ENCODE data around the gene SLN.

SLN gene

DNA sequence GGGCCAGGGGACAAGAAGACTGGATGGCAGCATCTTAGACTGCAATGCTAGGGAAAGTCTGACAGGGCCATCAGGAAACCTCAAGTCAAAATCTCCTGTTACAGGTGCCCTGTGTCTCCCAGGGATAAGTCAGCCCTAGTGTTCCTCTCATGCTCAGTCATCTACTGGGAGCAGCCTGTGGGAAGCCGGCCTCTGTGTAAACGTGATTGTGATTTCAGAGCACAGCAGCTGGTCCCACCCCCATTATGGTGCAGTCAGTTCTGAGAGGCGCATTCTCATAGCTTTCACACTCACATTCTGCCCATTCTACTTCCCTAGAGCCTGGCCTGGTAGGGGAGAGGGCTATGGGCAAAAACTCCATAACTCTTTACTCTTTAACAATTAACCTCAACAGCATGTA lies 7.2 kb upstream of the SLN start:
- DNase-seq, result no peak

DNA sequence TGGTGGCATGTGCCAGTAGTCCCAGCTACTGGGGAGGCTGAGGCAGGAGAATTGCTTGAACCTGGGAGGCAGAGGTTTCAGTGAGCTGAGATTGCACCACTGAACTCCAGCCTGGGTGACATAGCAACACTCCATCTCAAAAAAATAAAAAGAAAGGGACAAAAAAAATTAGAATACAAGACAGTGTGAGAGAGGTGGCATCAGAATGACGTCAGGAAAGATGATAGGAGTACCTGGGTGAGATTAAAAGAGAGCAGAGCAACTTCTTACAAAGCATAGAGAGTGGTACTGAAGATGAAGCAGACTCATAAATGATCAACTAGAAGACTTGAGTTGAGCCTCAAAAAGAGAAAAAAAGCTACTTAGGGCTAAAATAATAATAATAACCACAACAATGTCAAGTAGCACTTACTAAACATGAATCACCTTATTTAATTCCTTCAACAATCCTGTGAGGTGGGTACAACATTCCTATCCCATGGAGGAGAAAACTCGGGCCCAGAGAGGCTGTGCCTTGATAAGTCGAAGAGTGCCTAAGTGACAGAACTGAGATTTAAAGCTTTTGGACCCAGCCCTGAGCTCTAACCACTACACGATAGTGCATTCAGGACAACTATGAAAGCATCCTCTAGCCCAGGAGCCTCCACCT lies 5.2 kb upstream of the SLN start:
- DNase-seq, result no peak

DNA sequence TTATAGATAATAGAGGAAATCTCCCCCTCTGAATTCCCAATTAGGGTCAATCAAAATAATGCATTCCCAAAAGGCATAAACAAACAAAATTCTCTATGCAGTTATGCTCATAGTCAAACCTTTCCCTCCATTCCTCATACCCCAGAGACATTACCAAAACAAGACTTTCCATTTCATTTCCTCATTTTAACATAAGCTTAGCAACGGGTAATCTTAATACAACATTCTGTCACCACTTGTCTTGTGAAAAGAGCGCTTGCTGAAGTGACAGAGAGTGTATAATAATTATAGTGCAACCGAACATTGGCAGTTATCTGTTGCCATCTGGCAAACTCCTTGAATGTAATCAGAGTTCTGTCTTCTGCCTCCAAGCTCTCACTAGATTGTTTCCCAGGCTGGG lies 1.2 kb upstream of the SLN start:
- DNase-seq, result no peak

DNA sequence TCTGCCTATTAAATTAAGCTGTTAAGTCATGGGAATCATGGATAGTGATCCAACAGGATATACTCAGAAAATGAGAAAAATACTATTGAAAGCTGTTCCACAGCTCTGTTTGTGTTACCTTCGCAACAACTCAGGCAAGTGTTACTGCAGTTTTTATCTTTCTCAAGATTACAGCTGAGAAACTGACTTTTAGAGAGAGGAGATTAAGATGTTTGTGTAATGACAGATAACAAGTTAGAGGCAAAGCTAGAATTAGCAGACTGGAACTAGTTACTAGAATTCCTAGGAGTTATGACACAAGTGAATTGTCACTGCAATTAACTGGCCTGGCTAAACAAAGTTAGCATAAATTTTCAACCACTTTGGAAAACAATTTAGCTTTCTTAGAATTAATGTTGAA lies 1.6 kb downstream of the SLN start:
- DNase-seq, result no peak

DNA sequence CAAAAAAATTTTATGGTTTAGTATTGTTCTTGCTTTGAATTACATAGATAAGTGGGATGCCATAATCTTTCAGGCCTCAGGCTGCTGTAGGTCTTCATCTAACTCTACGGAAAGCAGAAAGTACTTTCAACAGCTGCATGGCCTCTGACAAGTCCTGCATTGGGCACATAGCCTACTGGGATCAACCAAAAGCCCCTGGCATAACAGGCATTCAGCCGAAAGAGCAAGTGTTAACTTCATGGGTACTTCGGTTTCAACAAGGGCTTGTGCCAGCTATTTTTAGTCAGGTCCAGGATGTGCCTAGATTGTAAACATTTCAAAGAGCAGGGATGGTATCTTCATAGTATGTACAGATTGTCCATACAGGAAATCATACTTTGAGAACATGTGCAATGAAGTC lies 3.1 kb downstream of the SLN start:
- DNase-seq, result no peak

DNA sequence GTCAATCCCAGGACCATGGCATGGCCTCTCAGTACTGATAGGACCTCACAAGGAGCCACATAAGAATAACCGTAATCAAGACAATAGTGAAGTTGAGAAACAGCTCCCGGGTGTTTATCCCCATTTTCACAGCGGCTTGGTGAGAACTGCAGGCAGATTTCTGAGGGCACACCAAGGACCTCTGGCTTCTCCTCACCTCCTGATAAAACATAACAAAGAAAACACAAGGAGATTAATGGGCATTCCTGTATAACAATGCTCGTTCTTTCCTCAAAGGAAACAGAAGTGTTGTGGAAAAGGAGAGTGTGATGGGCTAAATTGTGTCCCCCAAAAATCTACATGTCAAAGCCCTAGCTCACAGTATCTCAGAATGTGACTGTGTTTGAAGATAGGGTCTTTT lies 4.0 kb downstream of the SLN start:
- DNase-seq, result no peak

DNA sequence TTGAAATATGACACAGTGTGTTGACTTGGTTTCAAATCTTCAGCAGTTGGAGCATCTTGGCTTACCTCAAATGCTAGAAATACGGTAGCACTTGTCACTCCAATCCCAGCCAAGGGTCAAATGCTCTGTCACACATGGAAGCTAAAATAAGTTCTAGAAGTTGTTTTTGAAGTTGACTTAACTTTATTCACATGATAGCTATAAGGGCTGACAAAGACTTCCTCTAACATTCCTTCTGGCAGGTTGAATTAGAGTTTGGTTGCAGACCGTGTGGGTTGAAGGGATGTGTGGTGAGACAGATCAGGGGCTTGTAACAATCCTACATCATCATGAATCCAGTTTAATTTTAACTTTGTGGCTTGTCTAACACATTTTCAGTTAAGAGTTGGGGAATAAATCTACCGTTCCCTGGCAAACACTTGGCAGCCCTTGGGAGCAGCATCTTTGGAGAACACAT lies 4.6 kb downstream of the SLN start:
- DNase-seq, result no peak

DNA sequence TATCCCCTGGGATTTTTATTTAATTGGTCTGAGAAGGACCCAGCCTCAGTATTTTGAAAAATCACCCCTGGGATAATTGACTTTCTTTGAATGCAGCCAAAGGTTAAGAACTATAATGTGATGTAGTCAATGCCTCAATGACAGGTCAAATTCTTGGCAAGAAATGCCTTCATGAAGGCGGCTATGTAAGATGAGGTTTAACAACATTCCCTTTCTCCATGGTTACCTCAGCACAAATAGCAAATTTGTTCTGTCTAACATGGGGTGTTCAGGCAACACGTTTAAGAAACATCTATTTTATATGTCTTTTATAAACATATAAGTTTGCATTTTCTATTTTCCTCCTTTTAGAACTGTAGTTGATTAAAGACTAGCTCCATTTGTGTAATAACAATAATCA lies 5.3 kb downstream of the SLN start:
- DNase-seq, result no peak

DNA sequence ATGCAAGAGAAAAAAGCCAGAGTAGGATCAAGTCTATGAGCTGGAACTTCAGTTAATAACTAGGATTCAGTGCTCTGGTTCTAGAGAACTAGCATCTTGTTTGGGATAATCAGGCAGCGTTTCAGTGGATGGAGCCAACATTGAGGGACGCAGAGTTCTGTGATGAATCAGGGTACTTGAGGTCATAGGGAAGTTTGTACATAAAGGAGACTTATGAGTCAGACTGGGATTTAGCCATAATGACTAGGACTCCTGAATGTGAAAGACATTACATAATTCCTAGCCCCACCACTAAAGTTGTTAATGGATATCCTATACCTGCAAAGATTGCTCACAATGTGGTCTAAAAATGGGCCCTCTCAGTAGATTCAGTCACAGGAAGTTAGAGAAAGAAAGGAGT lies 6.8 kb downstream of the SLN start:
- DNase-seq, result no peak

DNA sequence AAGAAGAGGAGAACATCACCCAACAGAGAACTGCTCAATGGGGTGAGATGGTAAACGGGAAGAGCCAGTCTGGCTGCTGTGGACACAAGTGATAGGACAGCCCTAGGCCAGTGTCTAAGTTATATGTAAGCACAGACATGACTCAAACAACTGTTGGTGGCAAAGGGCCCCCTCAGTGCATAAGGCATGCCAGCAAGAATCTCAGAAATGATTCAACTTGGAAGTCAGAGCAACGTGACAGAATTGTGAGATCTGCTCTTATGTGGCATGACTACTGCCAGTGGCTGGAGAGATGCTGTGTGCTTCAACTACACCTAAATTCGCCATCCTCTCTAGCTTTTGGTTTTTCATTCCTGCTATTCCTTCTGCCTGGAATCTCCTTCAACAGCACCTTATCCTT lies 7.4 kb downstream of the SLN start:
- DNase-seq, result no peak

DNA sequence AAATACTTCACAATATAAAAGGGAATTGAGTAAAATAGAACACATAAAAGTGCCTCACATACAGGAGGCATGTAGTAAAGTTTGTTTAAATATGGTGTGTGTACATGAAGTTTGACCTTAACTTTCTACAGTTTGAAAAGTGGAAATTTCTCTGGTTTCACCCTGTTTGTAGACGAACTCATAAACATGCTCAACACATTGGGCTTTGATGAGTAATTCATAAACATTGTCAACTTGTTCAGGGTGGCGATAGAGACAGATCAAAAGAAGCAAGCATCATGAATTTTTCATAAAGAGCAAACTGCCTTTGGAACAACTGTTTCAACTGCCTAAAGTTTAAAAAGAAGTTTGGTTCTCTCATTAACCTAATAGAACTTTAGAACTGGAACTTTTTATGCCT lies 9.1 kb downstream of the SLN start:
- DNase-seq, result no peak

DNA sequence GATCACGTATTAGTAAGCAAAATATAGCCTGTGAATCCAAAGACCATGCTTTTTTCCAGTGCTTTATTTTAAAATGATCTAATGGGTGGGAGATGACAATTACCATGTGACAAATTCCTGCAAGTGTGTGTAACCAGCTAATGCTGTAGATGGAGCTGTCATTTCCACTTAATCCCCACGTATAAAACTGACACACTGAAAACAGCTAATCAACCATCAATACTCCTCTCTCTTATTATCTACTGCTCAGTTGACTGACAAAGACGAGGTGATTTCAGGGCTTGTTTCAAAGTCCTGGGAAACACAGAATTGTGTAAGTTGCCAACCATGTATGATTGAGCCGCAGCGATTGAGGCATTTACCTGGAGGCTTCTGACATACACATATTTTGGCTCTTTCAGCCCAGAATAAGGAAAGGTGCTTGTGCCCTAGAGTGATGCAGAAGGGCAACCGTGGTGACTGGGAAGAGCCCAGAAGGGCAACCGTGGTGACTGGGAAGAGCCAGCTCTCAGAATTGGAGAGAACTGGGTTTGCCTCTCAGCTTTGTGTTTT lies 9.7 kb downstream of the SLN start:
- no peak for DNase-seq

DNA sequence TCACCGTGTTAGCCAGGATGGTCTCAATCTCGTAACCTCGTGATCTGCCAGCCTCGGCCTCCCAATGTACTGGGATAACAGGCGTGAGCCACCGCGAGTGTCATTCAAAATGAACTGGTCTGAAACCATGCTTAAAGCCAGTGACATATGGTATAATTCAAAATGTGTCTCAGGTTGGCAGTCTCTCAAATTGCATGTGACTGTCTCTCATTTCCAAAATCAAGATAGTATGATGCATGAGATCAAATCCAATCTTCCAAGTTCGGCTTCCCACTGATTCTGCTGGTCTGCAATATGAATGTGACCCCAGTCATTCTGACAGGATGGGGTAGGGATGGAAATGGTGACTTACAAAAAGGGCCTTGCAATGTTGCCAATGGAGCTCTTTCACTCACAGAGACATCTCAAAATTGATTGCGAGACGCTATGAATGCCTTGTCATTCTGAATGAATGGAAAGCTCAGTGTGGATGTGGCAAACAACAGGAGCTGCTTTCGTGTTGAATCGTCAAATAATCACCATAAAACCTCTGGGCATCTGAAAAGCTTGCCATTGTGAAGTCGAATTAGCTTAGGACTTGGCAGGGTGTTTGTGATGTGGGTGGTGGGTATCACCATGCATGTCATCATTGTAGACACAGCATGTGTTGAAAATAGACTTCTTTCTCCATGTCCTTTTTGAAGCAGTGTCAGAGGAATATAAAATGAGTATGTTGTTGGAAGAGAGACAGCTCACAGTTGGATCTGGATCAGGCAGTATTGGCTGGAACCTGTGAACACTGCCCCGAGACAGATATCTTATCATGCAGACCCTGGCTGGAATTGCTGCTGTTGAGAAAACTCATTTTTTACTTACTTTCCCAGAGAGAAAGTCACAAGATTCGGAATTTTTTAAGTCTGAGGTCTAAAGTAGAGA lies 12.2 kb downstream of the SLN start:
- DNase-seq, result no peak

DNA sequence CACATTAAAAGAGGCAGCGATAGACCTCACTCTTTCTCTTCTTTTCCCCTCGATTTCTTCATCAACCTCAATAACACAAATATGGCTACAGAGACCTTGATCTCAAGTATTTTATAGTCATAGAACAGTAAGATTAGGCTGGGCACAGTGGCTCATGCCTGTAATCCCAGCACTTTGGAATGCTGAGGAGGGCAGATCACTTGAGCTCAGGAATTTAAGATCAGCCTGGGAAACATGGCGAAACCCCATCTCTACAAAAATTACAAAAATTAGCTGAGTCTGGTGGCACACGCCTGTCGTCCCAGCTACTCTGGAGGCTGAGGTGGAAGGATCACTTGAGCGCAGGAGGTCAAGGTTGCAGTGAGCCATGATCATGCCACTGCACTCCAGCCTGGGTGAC lies 14.6 kb downstream of the SLN start:
- no peak for DNase-seq

DNA sequence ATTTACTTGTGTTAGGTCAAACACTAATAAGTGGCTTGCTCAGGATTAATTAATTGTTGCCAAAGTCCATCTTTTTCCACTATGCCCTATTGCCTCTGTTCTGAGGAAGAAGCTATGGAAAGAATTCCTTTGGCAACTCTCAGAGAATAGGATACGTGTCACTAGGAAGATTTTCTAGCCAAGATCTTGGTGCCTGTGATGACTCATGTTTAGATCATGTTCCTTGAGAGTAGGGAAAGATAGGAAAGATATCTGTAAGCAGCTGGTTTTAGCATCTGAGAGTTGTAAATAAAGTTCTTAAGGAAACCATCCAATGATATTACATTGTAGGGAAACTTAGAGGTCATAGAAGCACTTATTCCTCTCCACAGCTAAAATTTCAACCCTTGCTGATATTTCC lies 15.7 kb downstream of the SLN start:
- no peak for DNase-seq

DNA sequence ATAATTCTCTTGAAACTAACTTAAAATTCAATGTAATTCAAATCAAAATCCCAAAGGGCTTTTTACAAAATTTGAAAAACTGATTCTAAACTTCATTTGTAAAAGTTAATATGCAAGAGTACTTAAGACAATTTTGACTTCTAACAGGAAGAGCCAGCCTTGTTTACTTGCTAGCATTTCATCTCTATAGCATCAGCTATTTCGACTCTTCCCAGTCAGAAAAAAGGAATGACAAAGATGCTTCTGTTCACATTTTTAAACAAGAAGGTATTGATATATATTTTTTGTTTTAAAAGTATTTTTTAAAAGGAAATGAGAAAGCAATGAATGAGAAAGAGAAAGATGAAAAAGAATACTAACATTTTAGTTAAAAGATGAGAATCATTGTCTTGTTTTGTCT lies 16.4 kb downstream of the SLN start:
- DNase-seq, result no peak

DNA sequence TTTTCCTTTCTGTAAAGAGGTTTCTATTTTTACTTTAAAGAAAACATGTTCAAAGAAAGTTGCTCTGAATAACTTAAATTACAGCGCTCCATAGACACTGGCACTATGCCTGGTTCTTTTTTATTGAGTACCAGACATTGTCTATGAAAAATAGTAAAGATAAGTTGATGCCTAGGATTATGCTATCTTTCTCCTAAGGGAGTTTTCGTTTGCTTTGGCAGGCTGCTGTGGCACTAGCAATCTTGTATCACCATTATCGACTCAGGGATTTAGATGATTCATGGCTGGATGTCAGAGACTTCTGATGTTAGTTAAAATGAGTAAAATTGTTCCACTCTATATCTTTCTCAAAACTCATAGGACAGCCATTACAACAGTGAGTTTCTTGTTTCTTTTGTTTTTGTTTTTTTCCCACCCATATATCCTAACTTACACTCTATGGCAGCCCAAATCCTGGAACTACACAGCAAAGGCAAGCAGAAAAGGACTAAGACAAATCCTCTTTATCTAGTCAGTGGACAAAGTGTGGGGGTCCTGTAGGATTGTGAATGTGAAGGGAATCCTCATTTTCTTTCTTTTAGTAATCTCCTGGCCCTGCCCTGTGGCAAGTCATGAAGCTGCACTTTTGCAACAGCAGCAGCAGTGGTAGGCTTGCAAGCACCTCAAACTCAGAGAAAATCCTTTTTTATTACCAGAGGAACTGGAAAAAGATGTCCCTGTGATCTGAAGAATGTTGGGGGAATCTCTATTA lies 20.7 kb downstream of the SLN start:
- no peak for DNase-seq

DNA sequence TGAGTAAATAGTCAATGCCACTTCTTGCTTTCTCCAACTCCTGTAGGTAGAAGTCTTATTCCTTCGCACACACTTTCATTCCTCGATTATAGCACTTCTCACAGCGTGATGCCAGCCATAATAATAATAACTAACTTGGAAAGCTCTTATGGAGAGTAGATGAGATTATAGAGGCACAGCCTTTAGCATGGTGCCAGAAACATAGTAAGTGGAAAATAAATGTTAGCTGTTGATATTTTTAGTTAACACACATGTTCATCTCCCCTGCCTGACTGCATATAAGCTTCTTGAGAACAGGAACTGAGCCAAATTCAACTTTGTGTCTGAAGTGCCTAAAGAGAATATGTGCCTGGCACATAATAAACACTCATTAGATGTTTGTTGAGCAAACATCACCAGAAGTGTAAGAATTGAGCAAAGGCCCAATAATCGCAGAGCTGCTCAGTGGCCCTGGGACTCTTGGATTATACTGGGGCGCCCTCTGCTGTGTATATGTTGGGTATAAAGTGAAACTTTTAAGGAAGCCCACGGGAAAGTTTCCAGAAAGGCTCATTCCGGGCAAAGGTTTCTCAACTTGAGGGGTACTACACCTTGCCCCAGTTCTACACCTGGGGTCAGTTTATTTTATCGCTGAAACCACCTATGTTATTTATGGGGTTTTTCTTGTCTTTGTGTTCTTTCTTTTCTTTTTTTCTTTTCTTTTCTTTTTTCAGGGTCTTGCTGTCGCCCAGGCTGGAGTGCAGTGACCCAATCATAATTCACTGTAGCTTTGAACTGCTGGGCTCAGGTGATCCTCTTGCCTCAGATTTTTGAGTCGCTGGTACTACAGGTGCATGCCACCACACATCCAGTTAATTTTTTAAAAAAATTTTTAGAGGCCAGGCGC lies 22.3 kb downstream of the SLN start:
- no peak for DNase-seq

DNA sequence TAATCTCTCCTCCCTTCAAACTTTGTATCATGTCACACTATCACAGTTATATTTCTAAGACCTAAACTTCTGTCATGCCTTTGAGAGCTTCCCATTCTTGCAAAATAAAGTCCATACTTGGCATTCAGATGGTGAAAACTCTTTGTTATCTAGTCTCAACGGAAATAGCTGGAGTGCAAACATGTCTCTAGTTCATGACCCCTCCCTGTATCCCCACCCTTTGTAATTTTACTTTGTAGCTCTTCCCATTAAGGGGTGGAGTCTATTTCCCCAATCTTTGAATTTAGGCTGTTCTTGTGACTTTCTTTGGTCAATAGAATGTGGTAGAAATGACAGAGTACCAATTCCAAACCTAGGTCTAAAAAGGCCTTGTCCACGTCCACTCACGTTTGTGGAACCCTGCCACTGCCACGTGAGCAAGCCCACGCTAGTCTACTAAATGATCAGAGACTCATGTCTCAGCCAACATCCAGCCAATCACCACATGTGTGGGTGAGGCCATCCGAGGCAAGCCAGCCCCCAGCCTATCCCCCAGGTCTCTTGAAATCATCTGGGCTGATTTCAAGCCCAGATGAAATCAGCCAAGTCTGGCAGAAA lies 23.4 kb downstream of the SLN start:
- DNase-seq, result no peak

DNA sequence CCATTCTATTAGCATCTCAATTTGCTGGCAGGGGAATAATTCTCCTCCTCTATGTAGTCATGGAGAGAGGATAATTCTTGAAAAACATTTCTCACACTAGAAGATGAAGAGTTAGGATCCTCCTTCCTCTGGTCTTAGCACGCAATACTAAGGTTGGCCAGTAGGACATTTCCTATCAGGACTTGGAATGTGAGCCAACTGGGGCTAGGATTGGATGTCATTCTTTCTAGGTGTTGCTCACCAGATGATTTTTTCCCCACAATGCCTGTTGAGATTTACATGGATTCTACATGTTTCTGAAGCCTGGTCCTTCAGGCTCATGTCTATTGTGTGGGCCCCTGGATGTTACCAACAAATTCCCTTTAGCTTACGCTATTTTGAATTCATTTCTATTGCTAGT lies 28.0 kb downstream of the SLN start:
- DNase-seq, result no peak

DNA sequence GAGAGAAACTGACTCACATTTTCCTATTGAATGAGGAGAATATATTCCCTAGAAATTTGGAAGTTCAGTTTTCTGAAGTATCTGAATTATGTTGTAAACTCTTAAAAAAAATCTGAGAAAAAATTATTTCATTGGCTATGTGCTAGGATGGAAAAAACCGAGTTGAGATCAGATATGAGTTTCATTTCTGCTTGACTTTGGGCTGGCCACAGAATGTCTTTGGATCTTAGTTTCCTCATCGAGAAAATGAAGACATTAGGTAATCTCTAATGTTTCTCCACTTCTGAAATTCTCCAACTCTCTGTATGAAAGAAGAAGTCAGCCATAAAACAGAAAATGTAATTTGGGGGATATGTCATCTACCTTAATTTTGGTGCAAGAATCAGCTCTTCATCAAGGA lies 28.8 kb downstream of the SLN start:
- DNase-seq, result peak; percentile 27

DNA sequence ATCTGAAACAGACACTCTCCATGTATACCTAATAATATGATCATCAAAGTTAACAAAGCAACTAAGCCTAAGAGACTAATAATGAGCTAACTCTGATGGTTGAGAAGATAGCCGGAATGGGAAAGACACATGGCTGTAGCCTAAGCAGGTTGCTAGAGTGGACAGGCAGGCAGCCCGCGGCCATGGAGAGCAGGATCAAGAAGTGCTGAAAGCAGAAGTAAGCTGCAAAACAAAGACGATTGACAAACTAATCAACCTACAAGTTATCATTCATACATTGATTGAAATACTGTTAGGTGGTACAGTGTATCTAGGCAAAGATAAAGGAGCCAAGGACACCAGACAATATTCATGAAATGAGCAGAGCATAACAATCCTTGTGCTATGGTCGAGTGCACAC lies 29.3 kb downstream of the SLN start:
- peak; percentile 6 for DNase-seq
